NCI-H2107 treated with DMSO at 0.1 percent for 48 hours (cell line): ENCODE results near the gene PRDX6.
"Not testable (repeated sequence)": the region's sequence is repeated elsewhere in the genome, so short reads cannot be mapped to it uniquely, and the experiment has no call there.

Experiments
- DNase-seq: peaks from one replicate; lab custom pipeline; 2025; ENCODE audit not compliant: unreplicated experiment; lab: John Stamatoyannopoulos, UW

The PRDX6 gene

GRCh38 chr1:173477286-173478093 is at the start of gene PRDX6:
Gene PRDX6 (plus strand): TSS chr1:173477335. CDS start chr1:173477398, 63 bp downstream.
- DNase-seq, result peak; percentile 70

GRCh38 chr1:173429471-173430402 is 47.4 kb upstream of the PRDX6 start:
- DNase-seq, result peak; percentile 65

- DNase-seq, result no peak
These were observed 46.3 kb upstream of the PRDX6 start for GRCh38 chr1:173430677-173431303.

- peak; percentile 72 for DNase-seq
These were observed 45.7 kb upstream of the PRDX6 start for GRCh38 chr1:173431304-173432045.

GRCh38 chr1:173432331-173432730 is 44.8 kb upstream of the PRDX6 start:
- no peak for DNase-seq

GRCh38 chr1:173433751-173434326 is 43.3 kb upstream of the PRDX6 start:
- no peak for DNase-seq

- DNase-seq, result no peak
These were observed 40.2 kb upstream of the PRDX6 start for GRCh38 chr1:173436841-173437428.

GRCh38 chr1:173438675-173439074 is 38.5 kb upstream of the PRDX6 start:
- DNase-seq, result no peak

GRCh38 chr1:173440430-173440829 is 36.7 kb upstream of the PRDX6 start:
- no peak for DNase-seq

- no peak for DNase-seq
These were observed 32.4 kb upstream of the PRDX6 start for GRCh38 chr1:173444757-173445156.

- DNase-seq, result no peak
These were observed 32.0 kb upstream of the PRDX6 start for GRCh38 chr1:173445164-173445563.

GRCh38 chr1:173445656-173446055 is 31.5 kb upstream of the PRDX6 start:
- no peak for DNase-seq

GRCh38 chr1:173447224-173447623 is 29.9 kb upstream of the PRDX6 start:
- DNase-seq, result no peak

- no peak for DNase-seq
These were observed 28.2 kb upstream of the PRDX6 start for GRCh38 chr1:173448945-173449344.

GRCh38 chr1:173451981-173452380 is 25.2 kb upstream of the PRDX6 start:
- no peak for DNase-seq

GRCh38 chr1:173453982-173454381 is 23.2 kb upstream of the PRDX6 start:
- DNase-seq, result no peak

- no peak for DNase-seq
These were observed 22.1 kb upstream of the PRDX6 start for GRCh38 chr1:173454966-173455524.

GRCh38 chr1:173459885-173460284 is 17.2 kb upstream of the PRDX6 start:
- DNase-seq, result no peak

GRCh38 chr1:173462666-173463065 is 14.5 kb upstream of the PRDX6 start:
- not testable (repeated sequence) for DNase-seq

- not testable (repeated sequence) for DNase-seq
These were observed 12.9 kb upstream of the PRDX6 start for GRCh38 chr1:173464185-173464584.
